Natural killer cell treated with Interleukin-12 subunit alpha and Interleukin-12 subunit beta and Interleukin-15 and Interleukin-18, amount 100 ng/mL, for 72 hours (primary cell): Measurements from ENCODE around the gene WDR55. TPM values are rescaled to one million over a fixed set of nuclear protein-coding genes. Genes with fewer than 3 reads are reported as not detected.

ENCODE experiments used
- ATAC-seq, 2 donors: fragments of 150-1000 bp; cut with Tn5 transposase in 1 of 2; sonication (Bioruptor Pico), chemical (Tn5 transposase) in 1 of 2; 2 replicates each; pipeline ENCODE4 v1.10.0; 2021
- DNase-seq: peaks from one replicate; pipeline ENCODE4 v3.0.0; 2022; ENCODE audit warnings: low spot score
- H3K27ac Mint-ChIP-seq, 2 donors: 1 replicate in 1 of 2; 2 replicates in 1 of 2; pipeline ENCODE4 v1.8.0; 2022; ENCODE audit warnings: mixed read lengths in 2 of 2, mild to moderate bottlenecking in 1 of 2, moderate library complexity in 1 of 2
- H3K27me3 Mint-ChIP-seq, 2 donors: 1 replicate in 1 of 2; 2 replicates in 1 of 2; pipeline ENCODE4 v1.8.0; 2022; ENCODE audit warnings: mixed read lengths in 2 of 2
- H3K36me3 Mint-ChIP-seq: one replicate; pipeline ENCODE4 v1.8.0; 2022; ENCODE audit warnings: mixed read lengths
- H3K4me1 Mint-ChIP-seq, 2 donors: 1 replicate in 1 of 2; 2 replicates in 1 of 2; pipeline ENCODE4 v1.8.0; 2022; ENCODE audit warnings: low read depth in 2 of 2, mixed read lengths in 2 of 2, mild to moderate bottlenecking in 1 of 2
- H3K4me3 Mint-ChIP-seq: one replicate; pipeline ENCODE4 v1.8.0; 2022; ENCODE audit warnings: mixed read lengths
- H3K9me3 Mint-ChIP-seq: 2 replicates; pipeline ENCODE4 v1.8.0; 2022; ENCODE audit warnings: mixed read lengths
- total RNA-seq, 2 donors: library from RNA; stranded (reverse); gene quantifications; one replicate each; pipeline ENCODE4 v1.2.3, GENCODE V29; 2022

Gene WDR55
- total RNA-seq, 2 donors from 2014 or later = 43.7 to 52.7 TPM

- DNase-seq (no peak), ATAC-seq (peak; percentile 11 to 37)
- Mint-ChIP-seq H3K4me1 (peaks cover 6 to 10% of the 10 kb centered on the region in 2 donors), H3K36me3 (peaks cover 24% of the 10 kb centered on the region), H3K9me3 (no peaks in the 10 kb centered on the region), H3K27me3 (no peaks in the 10 kb centered on the region), H3K4me3 (no peak overlapping the region), H3K27ac (no peak overlapping the region)
These were observed 7.9 kb downstream of the WDR55 start for GRCh38 chr5:140672455-140673186.

- Mint-ChIP-seq H3K9me3 (no peaks in the 10 kb centered on the region), H3K27ac (no peak within 1 kb of the TSS), H3K27me3 (no peaks in the 10 kb centered on the region), H3K4me1 (peaks cover 0 to 3% of the 10 kb centered on the region in 2 donors), H3K36me3 (peaks cover 25% of the 10 kb centered on the region), H3K4me3 (no peak within 1 kb of the TSS)
- peak in 1 of 2 donors; percentile 2 for ATAC-seq
- DNase-seq = no peak
These were observed 8.7 kb downstream of the WDR55 start, which contains the start of gene DND1 for GRCh38 chr5:140673187-140673976. DND1 (minus strand) TSS chr5:140673576; CDS start chr5:140673542, 34 bp downstream.

- ATAC-seq (no peak), DNase-seq (no peak)
- no peaks in the 10 kb centered on the region for H3K9me3 Mint-ChIP-seq
- H3K4me1 Mint-ChIP-seq = peaks cover 0 to 3% of the 10 kb centered on the region in 2 donors
- no peak overlapping the region for H3K27ac Mint-ChIP-seq
- H3K4me3 Mint-ChIP-seq = no peak overlapping the region
- H3K36me3 Mint-ChIP-seq = peaks cover 25% of the 10 kb centered on the region
- no peaks in the 10 kb centered on the region for H3K27me3 Mint-ChIP-seq
These were observed 9.5 kb downstream of the WDR55 start for GRCh38 chr5:140674211-140674610.

GRCh38 chr5:140674629-140675028 lies 9.9 kb downstream of the WDR55 start:
- ATAC-seq (no peak), DNase-seq (no peak)
- no peaks in the 10 kb centered on the region for H3K9me3 Mint-ChIP-seq
- H3K36me3 Mint-ChIP-seq = peaks cover 25% of the 10 kb centered on the region
- no peak overlapping the region for H3K4me3 Mint-ChIP-seq
- no peak overlapping the region for H3K27ac Mint-ChIP-seq
- H3K4me1 Mint-ChIP-seq = peaks cover 0 to 3% of the 10 kb centered on the region in 2 donors
- no peaks in the 10 kb centered on the region for H3K27me3 Mint-ChIP-seq

- Mint-ChIP-seq H3K4me3 (no peak overlapping the region), H3K4me1 (no peaks in the 10 kb centered on the region), H3K27ac (peak overlapping the region in 1 of 2 donors; percentile 27), H3K9me3 (no peaks in the 10 kb centered on the region), H3K36me3 (peaks cover 28% of the 10 kb centered on the region), H3K27me3 (no peaks in the 10 kb centered on the region)
- no peak for DNase-seq
- ATAC-seq = peak in 1 of 2 donors; percentile 41
These were observed 13.2 kb downstream of the WDR55 start for GRCh38 chr5:140677947-140678346.

- ATAC-seq (no peak), DNase-seq (no peak)
- H3K36me3 Mint-ChIP-seq = peaks cover 31% of the 10 kb centered on the region
- H3K27ac Mint-ChIP-seq = no peak overlapping the region
- H3K9me3 Mint-ChIP-seq = no peaks in the 10 kb centered on the region
- H3K27me3 Mint-ChIP-seq = no peaks in the 10 kb centered on the region
- no peak overlapping the region for H3K4me3 Mint-ChIP-seq
- H3K4me1 Mint-ChIP-seq = no peaks in the 10 kb centered on the region
These were observed 14.3 kb downstream of the WDR55 start for GRCh38 chr5:140678993-140679392.

GRCh38 chr5:140690376-140690932 lies 25.8 kb downstream of the WDR55 start:
- Mint-ChIP-seq H3K27ac (peak overlapping the region; percentile 92 to 94), H3K9me3 (no peaks in the 10 kb centered on the region), H3K36me3 (peaks cover 5% of the 10 kb centered on the region), H3K4me3 (peak overlapping the region; percentile 100), H3K4me1 (peaks cover 23 to 34% of the 10 kb centered on the region in 2 donors), H3K27me3 (no peaks in the 10 kb centered on the region)
- DNase-seq (no peak), ATAC-seq (no peak)

- ATAC-seq (peak; percentile 98), DNase-seq (peak; percentile 94)
- peaks cover 25 to 34% of the 10 kb centered on the region in 2 donors for H3K4me1 Mint-ChIP-seq
- H3K27ac Mint-ChIP-seq = peak within 1 kb of the TSS; percentile 92 to 94
- peaks cover 12% of the 10 kb centered on the region for H3K36me3 Mint-ChIP-seq
- peak within 1 kb of the TSS; percentile 100 for H3K4me3 Mint-ChIP-seq
- no peaks in the 10 kb centered on the region for H3K27me3 Mint-ChIP-seq
- no peaks in the 10 kb centered on the region for H3K9me3 Mint-ChIP-seq
These were observed 26.5 kb downstream of the WDR55 start, which contains the start of the genes HARS1 and HARS2 for GRCh38 chr5:140690941-140691924. HARS1 (minus strand) TSS chr5:140691370; CDS start chr5:140691304, 66 bp downstream. HARS2 (plus strand) TSS chr5:140691455; CDS start chr5:140691649, 194 bp downstream.

GRCh38 chr5:140694276-140694675 lies 29.6 kb downstream of the WDR55 start:
- no peak for ATAC-seq
- Mint-ChIP-seq H3K4me1 (peaks cover 24 to 25% of the 10 kb centered on the region in 2 donors), H3K9me3 (no peaks in the 10 kb centered on the region), H3K4me3 (no peak overlapping the region), H3K27me3 (no peaks in the 10 kb centered on the region), H3K27ac (no peak overlapping the region), H3K36me3 (peaks cover 35% of the 10 kb centered on the region)
- no peak for DNase-seq

- no peak overlapping the region for H3K27ac Mint-ChIP-seq
- DNase-seq = no peak
These were observed 32.3 kb downstream of the WDR55 start for GRCh38 chr5:140696891-140697492.

GRCh38 chr5:140700177-140701144 lies 35.8 kb downstream of the WDR55 start, which contains the start of gene ZMAT2:
ZMAT2 (plus strand) TSS chr5:140700447; CDS start chr5:140700461, 14 bp downstream.
- DNase-seq = peak; percentile 95
- Mint-ChIP-seq H3K27ac (peak within 1 kb of the TSS; percentile 89 to 97), H3K27me3 (no peaks in the 10 kb centered on the region), H3K4me3 (peak within 1 kb of the TSS; percentile 96), H3K4me1 (peaks cover 25 to 26% of the 10 kb centered on the region in 2 donors), H3K9me3 (no peaks in the 10 kb centered on the region), H3K36me3 (peaks cover 65% of the 10 kb centered on the region)
- ATAC-seq = peak; percentile 99 to 100

More at GRCh38 chr5:140696891-140697492, 32.3 kb downstream of the WDR55 start:
- ATAC-seq = no peak
- Mint-ChIP-seq H3K9me3 (no peaks in the 10 kb centered on the region), H3K4me1 (peaks cover 25 to 28% of the 10 kb centered on the region in 2 donors), H3K4me3 (no peak overlapping the region), H3K36me3 (peaks cover 49% of the 10 kb centered on the region), H3K27me3 (no peaks in the 10 kb centered on the region)
